Measurements from ENCODE around the gene ANGPT4. TPM values are rescaled to one million over a fixed set of nuclear protein-coding genes. Genes with fewer than 3 reads are reported as not detected.

Gene ANGPT4
- total RNA-seq, 2 donors from 2014 or later = 0.05 TPM; not detected in 1

DNA sequence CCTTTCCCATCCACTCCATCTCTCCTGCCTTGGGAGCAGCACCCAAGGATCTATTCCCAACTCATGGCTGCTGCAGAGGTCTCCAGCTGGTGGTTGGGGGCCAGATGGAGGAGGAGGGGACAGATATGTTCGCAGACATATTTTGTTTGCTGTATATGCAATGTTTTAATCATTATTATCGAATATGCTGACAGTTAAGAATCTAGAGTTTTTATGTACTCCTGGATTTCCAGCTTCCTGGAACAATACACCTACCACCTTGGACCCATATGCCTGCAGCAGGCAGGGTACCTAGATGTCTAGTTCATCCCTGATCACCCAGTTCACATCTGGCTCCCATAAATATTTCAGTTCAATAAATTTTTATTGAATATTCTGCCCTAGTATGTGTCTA, 73.6 kb downstream of the ANGPT4 start:
- H3K36me3 ChIP-seq = no peaks in the 10 kb centered on the region
- H3K4me1 ChIP-seq = peaks cover 4% of the 10 kb centered on the region
- intact Hi-C loops (cut with DNase I) = no loop called here
- H3K9me3 ChIP-seq = no peaks in the 10 kb centered on the region
- peaks cover 4% of the 10 kb centered on the region for H3K27me3 ChIP-seq
- DNase-seq = no peak
- TF ChIP-seq, protein P1, sequence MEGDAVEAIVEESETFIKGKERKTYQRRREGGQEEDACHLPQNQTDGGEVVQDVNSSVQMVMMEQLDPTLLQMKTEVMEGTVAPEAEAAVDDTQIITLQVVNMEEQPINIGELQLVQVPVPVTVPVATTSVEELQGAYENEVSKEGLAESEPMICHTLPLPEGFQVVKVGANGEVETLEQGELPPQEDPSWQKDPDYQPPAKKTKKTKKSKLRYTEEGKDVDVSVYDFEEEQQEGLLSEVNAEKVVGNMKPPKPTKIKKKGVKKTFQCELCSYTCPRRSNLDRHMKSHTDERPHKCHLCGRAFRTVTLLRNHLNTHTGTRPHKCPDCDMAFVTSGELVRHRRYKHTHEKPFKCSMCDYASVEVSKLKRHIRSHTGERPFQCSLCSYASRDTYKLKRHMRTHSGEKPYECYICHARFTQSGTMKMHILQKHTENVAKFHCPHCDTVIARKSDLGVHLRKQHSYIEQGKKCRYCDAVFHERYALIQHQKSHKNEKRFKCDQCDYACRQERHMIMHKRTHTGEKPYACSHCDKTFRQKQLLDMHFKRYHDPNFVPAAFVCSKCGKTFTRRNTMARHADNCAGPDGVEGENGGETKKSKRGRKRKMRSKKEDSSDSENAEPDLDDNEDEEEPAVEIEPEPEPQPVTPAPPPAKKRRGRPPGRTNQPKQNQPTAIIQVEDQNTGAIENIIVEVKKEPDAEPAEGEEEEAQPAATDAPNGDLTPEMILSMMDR (IDR thresholded peaks at IDR 0.05) = no peak
- no peak overlapping the region for H3K27ac ChIP-seq
- peak overlapping the region in 1 of 2 donors; percentile 68 for H3K9ac ChIP-seq (ENCODE audit: low read depth in 2 of 2, low read length in 2 of 2)
- no peak overlapping the region for H3K4me3 ChIP-seq

DNA sequence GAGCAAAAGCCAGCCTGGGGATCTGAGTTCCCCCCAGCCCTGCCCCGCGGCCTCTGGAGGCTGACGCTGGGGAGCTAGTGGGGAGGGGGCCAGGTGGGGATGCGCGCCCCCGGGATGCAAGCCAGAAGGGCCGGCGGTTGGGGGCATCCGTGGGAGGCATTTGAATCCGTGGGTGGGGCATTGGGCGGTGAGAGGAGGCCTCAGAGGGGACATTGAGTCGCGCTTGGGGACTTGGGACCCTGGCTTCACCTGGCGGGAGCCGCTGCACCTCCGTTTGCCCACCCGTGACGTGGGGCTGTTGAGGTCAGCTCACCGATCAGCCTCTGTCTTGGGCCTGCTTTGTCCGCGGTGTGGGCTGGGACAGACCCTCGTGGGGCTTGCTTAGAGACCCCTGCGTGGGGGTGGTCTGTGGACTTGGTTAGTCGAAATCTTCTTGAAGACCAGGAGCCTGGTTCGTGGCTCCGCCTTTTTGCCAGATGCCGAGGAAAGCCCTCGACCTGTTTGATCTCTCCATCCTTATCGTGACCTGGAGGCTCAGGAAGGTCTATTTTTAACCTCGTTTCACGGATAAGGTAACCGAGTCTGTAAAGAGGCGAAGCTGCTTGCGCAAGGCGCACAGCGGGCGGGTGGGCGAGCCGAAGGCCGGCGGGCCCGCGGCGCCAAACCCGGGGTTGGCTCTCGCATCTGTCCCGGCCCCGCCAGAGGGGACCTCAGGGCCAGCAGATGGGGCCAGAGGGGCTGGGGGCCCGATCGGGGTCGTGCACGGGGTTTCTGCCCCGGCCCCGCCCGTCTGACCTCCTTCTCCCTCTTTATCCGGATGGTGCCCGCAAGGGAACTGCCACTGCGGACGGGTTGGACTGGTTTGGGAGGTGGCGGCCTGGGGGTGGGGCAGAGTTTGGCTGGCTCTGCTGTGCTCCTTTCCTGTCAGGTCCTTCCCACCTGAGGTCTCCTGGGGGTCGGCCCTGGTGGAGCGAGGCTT, 74.3 kb downstream of the ANGPT4 start:
- peak overlapping the region; percentile 44 to 68 for H3K9ac ChIP-seq (ENCODE audit: low read depth in 2 of 2, low read length in 2 of 2)

DNA sequence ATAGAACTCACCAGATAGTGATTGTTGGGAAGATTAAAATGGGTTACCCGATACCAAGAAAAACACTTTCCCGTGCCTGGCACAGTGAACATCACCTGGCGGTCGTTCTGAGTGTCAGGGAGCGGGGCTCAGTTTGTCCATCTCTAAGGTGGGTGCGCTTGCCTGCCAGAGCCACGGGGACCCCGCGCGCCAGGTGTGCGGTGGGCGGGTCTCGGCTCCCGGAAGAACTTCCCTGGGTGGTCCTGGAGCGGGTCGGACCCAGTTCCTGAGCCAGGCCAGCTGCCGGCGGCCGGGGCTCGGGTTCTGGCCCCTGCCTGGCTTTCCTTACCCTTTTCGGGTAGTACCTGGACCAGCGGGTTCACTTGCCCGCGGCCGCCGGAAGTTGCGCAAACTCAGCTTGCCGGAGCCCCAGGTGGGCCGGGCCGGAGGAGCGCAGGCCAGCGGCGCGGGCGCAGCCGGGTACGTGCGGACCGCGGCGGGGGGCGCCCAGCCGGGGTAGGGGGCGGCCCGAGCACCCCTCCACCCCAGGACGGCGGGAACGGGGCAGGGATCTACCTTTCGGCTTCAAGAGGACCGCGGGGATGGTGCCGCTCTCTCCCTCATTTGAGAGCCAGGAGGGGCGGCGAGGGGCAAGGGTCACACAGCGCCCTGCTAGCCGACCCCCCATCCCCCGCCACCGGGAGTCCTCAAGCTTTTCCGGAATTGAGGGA, 75.1 kb downstream of the ANGPT4 start:
- intact Hi-C loops (cut with DNase I) = no loop called here
- Histone ChIP-seq H3K9me3 (no peaks in the 10 kb centered on the region), H3K27me3 (peaks cover 4% of the 10 kb centered on the region), H3K4me1 (peaks cover 4% of the 10 kb centered on the region), H3K9ac (ENCODE audit: low read depth in 2 of 2, low read length in 2 of 2) (peak overlapping the region; percentile 44 to 68), H3K4me3 (peak overlapping the region; percentile 52), H3K27ac (no peak overlapping the region), H3K36me3 (no peaks in the 10 kb centered on the region)
- TF ChIP-seq, protein P1 (IDR thresholded peaks at IDR 0.05) = no peak
- peak; percentile 76 for DNase-seq

More for the DNA sequence above, 74.3 kb downstream of the ANGPT4 start:
- peak; percentile 87 for DNase-seq
- intact Hi-C loops (cut with DNase I) = no loop called here
- Histone ChIP-seq H3K4me3 (peak overlapping the region; percentile 52), H3K9me3 (no peaks in the 10 kb centered on the region), H3K4me1 (peaks cover 4% of the 10 kb centered on the region), H3K27me3 (peaks cover 4% of the 10 kb centered on the region), H3K36me3 (no peaks in the 10 kb centered on the region), H3K27ac (no peak overlapping the region)
- TF ChIP-seq, protein P1 (IDR thresholded peaks at IDR 0.05) = no peak

DNA sequence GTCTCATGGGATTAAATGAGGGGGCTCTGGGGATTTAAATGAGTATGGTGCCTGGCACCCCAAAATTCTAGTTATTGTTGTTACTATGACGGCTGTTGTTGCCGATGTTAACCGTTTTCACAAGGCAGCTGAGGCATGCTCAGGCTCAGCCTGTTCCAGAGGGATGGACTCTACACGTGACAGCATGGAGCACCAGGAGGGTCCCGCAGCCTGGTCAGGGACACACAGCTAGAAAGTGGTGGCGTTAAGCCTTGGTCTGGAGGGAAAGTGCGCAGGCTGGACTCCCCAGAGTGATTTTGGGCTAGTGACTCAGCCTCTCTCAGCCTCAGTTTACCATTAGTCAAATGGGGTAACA, 75.7 kb downstream of the ANGPT4 start:
- TF ChIP-seq, protein P1 (IDR thresholded peaks at IDR 0.05) = no peak
- H3K27ac ChIP-seq = no peak overlapping the region
- H3K9ac ChIP-seq (ENCODE audit: low read depth in 2 of 2, low read length in 2 of 2) = peak overlapping the region in 1 of 2 donors; percentile 68
- no peaks in the 10 kb centered on the region for H3K36me3 ChIP-seq
- H3K9me3 ChIP-seq = no peaks in the 10 kb centered on the region
- peaks cover 4% of the 10 kb centered on the region for H3K4me1 ChIP-seq
- DNase-seq = no peak
- H3K27me3 ChIP-seq = peaks cover 4% of the 10 kb centered on the region
- no peak overlapping the region for H3K4me3 ChIP-seq
- intact Hi-C loops (cut with DNase I) = no loop called here

DNA sequence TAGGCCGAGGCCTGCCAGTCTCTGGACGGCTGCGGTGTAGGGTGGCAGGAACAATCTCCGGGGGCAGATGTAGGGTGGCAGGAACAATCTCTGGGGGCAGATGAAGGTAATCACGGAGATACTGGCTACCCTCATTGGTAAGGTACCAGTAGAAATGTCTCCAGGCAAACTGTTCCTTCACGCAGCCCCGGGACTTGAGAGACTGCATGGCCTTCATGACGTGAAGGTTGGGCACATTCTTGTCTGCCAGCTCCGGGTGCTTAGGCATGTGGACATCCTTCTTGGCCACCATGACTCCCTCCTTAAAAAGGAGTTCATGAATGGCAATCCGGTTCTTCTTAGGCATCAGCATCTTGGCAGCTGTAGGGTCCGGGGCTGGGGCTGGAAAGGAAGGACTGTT, 76.5 kb downstream of the ANGPT4 start:
- Histone ChIP-seq H3K27me3 (peaks cover 4% of the 10 kb centered on the region), H3K9ac (ENCODE audit: low read depth in 2 of 2, low read length in 2 of 2) (no peak overlapping the region), H3K9me3 (no peaks in the 10 kb centered on the region), H3K36me3 (no peaks in the 10 kb centered on the region), H3K4me1 (peaks cover 4% of the 10 kb centered on the region), H3K27ac (no peak overlapping the region), H3K4me3 (no peak overlapping the region)
- intact Hi-C loops (cut with DNase I) = no loop called here
- TF ChIP-seq, protein P1 (IDR thresholded peaks at IDR 0.05) = no peak
- DNase-seq = no peak

Data from colonic mucosa (tissue), 4 donors.